WTC11 (cell line): Measurements from ENCODE around the gene WFS1. TPM values are rescaled to one million over a fixed set of nuclear protein-coding genes. Genes with fewer than 3 reads are reported as not detected.

Experiments used
- ATAC-seq: fragments of 200-7000 bp; cut with Tn5 transposase; 2 replicates; pipeline ENCODE4 v1.10.0; 2021; ENCODE audit warnings: mild to moderate bottlenecking, moderate library complexity
- CTCF ChIA-PET: fragments of 300-600 bp; sonication (Branson Sonifier 250); formaldehyde crosslinking; loops from one replicate; lab custom pipeline; 2021; ENCODE audit warnings: antibody characterized with exemption; lab: Charles Lee
- POLR2A ChIA-PET: fragments of 350-600 bp; sonication (Branson Sonifier 250); formaldehyde crosslinking; loops from one replicate; lab custom pipeline; 2021; ENCODE audit warnings: antibody characterized with exemption; lab: Charles Lee
- DNase-seq: peaks from one replicate; pipeline ENCODE4 v3.0.0; 2021; ENCODE audit warnings: low spot score
- H3K27ac Mint-ChIP-seq: 2 replicates; pipeline ENCODE4 v1.8.0; 2021; ENCODE audit warnings: mixed read lengths
- H3K27me3 Mint-ChIP-seq: 2 replicates; pipeline ENCODE4 v1.8.0; 2021; ENCODE audit warnings: low read depth, mild to moderate bottlenecking, moderate library complexity, mixed read lengths
- H3K36me3 Mint-ChIP-seq: 2 replicates; pipeline ENCODE4 v1.8.0; 2021; ENCODE audit warnings: mixed read lengths
- H3K4me1 Mint-ChIP-seq: 2 replicates; pipeline ENCODE4 v1.8.0; 2022; ENCODE audit warnings: mixed read lengths
- H3K4me3 Mint-ChIP-seq: 2 replicates; pipeline ENCODE4 v1.8.0; 2021; ENCODE audit warnings: mild to moderate bottlenecking, moderate library complexity, mixed read lengths
- H3K9me3 Mint-ChIP-seq: 2 replicates; pipeline ENCODE4 v1.8.0; 2021; ENCODE audit warnings: mixed read lengths
- ARID4B ChIP-seq: sonication (generic); formaldehyde crosslinking; IDR thresholded peaks from 2 replicates; pipeline ENCODE4 v1.8.0; 2023; ENCODE audit warnings: missing genetic modification reagents, mild to moderate bottlenecking, borderline replicate concordance
- CTCF ChIP-seq: fragments of 200-600 bp; IDR thresholded peaks from 2 replicates; pipeline ENCODE4 v1.8.0; 2022; ENCODE audit warnings: antibody characterized with exemption
- E2F1 ChIP-seq: sonication (generic); formaldehyde crosslinking; IDR thresholded peaks from 2 replicates; pipeline ENCODE4 v1.8.0; 2022; ENCODE audit warnings: mild to moderate bottlenecking, missing genetic modification reagents
- ERG ChIP-seq: fragments of 250-450 bp; sonication (Bioruptor Pico); IDR thresholded peaks from 2 replicates; pipeline ENCODE4 v1.8.0; 2021; ENCODE audit warnings: mild to moderate bottlenecking
- KAT7 ChIP-seq: sonication (generic); formaldehyde crosslinking; IDR thresholded peaks from 2 replicates; pipeline ENCODE4 v1.8.1; 2023; ENCODE audit warnings: missing genetic modification reagents, mild to moderate bottlenecking, borderline replicate concordance
- NR2C2 ChIP-seq: sonication (generic); formaldehyde crosslinking; IDR thresholded peaks from 2 replicates; pipeline ENCODE4 v1.8.0; 2022; ENCODE audit warnings: mild to moderate bottlenecking, missing genetic modification reagents
- SMAD3 ChIP-seq: sonication (generic); formaldehyde crosslinking; IDR thresholded peaks from 2 replicates; pipeline ENCODE4 v1.8.0; 2022; ENCODE audit warnings: missing genetic modification reagents, mild to moderate bottlenecking, borderline replicate concordance
- TCF7 ChIP-seq: sonication (generic); formaldehyde crosslinking; IDR thresholded peaks from 2 replicates; pipeline ENCODE4 v1.8.0; 2022; ENCODE audit warnings: mild to moderate bottlenecking, low read depth, missing genetic modification reagents, moderate library complexity
- TEAD1 ChIP-seq: sonication (generic); formaldehyde crosslinking; IDR thresholded peaks from 2 replicates; pipeline ENCODE4 v1.8.0; 2022; ENCODE audit warnings: mild to moderate bottlenecking, missing genetic modification reagents
- ZNF138 ChIP-seq: sonication (generic); formaldehyde crosslinking; conservative IDR thresholded peaks from 2 replicates; pipeline ENCODE4 v1.8.1; 2022; ENCODE audit warnings: mild to moderate bottlenecking, moderate library complexity, missing genetic modification reagents
- total RNA-seq: library from RNA; stranded (reverse); gene quantifications from 3 replicates; pipeline ENCODE4 v1.2.3, GENCODE V29; 2021

Gene WFS1
- total RNA-seq, 1 experiment from 2014 or later: 34.7 TPM

- no peak for ATAC-seq
- TF ChIP-seq KAT7 (CRISPR knock-in tag): no peak
- peaks cover 2% of the 10 kb centered on the region for H3K36me3 Mint-ChIP-seq
- ChIA-PET POLR2A (no interaction called here), CTCF (interaction anchor here (1.7 kb wide), 1 partner anchor 8 kb away, joined by 17 read pairs; no protein-coding TSS in a partner anchor)
- peaks cover 24% of the 10 kb centered on the region for H3K4me1 Mint-ChIP-seq
- no peak for DNase-seq
- H3K27me3 Mint-ChIP-seq: no peaks in the 10 kb centered on the region; the same call in 1 of the 2 replicates
- no peak overlapping the region for H3K27ac Mint-ChIP-seq
- H3K9me3 Mint-ChIP-seq: peaks cover 7% of the 10 kb centered on the region
- H3K4me3 Mint-ChIP-seq: no peak overlapping the region
Observed at GRCh38 chr4:6338951-6339817, 69.5 kb downstream of the WFS1 start.

- Mint-ChIP-seq H3K9me3 (peaks cover 1% of the 10 kb centered on the region), H3K27me3 (no peaks in the 10 kb centered on the region; the same call in 1 of the 2 replicates), H3K4me1 (peaks cover 24% of the 10 kb centered on the region), H3K4me3 (no peak overlapping the region), H3K36me3 (peaks cover under 1% of the 10 kb centered on the region), H3K27ac (no peak overlapping the region)
- DNase-seq (no peak), ATAC-seq (no peak)
- ChIA-PET POLR2A (interaction anchor here (0.5 kb wide), 1 partner anchor 42 kb away, joined by 3 read pairs; no protein-coding TSS in a partner anchor), CTCF (interaction anchor here (0.7 to 1.7 kb wide), 4 partner anchors 8 to 206 kb away, joined by 3 to 17 read pairs (median 4); no protein-coding TSS in a partner anchor)
- no peak for TF ChIP-seq NR2C2 (CRISPR knock-in tag)
- no peak for TF ChIP-seq ERG (CRISPR knock-in tag)
- no peak for TF ChIP-seq TEAD1 (CRISPR knock-in tag)
- TF ChIP-seq E2F1 (CRISPR knock-in tag): no peak
- TF ChIP-seq ZNF138 (CRISPR knock-in tag): no peak
- TF ChIP-seq CTCF: no peak
- no peak for TF ChIP-seq SMAD3 (CRISPR knock-in tag)
- no peak for TF ChIP-seq ARID4B (CRISPR knock-in tag)
- TF ChIP-seq TCF7 (CRISPR knock-in tag): no peak
Observed at GRCh38 chr4:6339818-6340445, 70.3 kb downstream of the WFS1 start.
